Measurements from ENCODE around the gene RNF222. TPM values are rescaled to one million over a fixed set of nuclear protein-coding genes. Genes with fewer than 3 reads are reported as not detected.

Gene RNF222
- total and polyA plus RNA-seq, 10 of the 15 experiments (the other 5 are each of a cell fraction or from before 2014, with no cell fraction given): not detected

- peaks cover 2 to 6% of the 10 kb centered on the region in 2 experiments; a peak in 3 of 4 replicates for H3K27me3 ChIP-seq (replicated peaks in 1 of 2; ENCODE audit: control insufficient read depth in 2 of 2, insufficient read depth in 2 of 2, low read length in 1 of 2)
- CTCF ChIA-PET: interaction anchor here (1.0 kb wide), 1 partner anchor 332 kb away, joined by 3 read pairs; no protein-coding TSS in a partner anchor
- FAIRE-seq (no peak), ATAC-seq (no peak), DNase-seq (ENCODE audit: low read depth, low spot score) (no peak)
- no peaks in the 10 kb centered on the region for H3K4me1 ChIP-seq (ENCODE audit: control insufficient read depth, insufficient read depth, low read length)
- no peaks in the 10 kb centered on the region for H4K20me1 ChIP-seq (ENCODE audit: control insufficient read depth, insufficient read depth)
- in situ Hi-C loops (cut with MboI) (loop anchor here (5.0 to 10.0 kb wide), 2 partner anchors 333 to 601 kb away; no protein-coding TSS in a partner anchor), intact Hi-C loops (cut with micrococcal nuclease; ENCODE audit: unreplicated experiment) (loop anchor here (10.0 kb wide), 1 partner anchor 481 kb away; no protein-coding TSS in a partner anchor)
- POLR2A ChIA-PET: no interaction called here
- H3K79me2 ChIP-seq (ENCODE audit: control insufficient read depth, insufficient read depth, low read length): no peaks in the 10 kb centered on the region
- RAD21 ChIA-PET (ENCODE audit: unreplicated experiment): no interaction called here
- H3K36me3 ChIP-seq (ENCODE audit: control insufficient read depth in 2 of 2, insufficient read depth in 2 of 2, low read length in 1 of 2): no peaks in the 10 kb centered on the region
- H3K9me3 ChIP-seq (replicated peaks; ENCODE audit: control insufficient read depth, insufficient read depth, low read length): no peaks in the 10 kb centered on the region
- H3K4me3 ChIP-seq: no peak overlapping the region
- SMC1A ChIA-PET (ENCODE audit: uncharacterized antibody, unreplicated experiment): interaction anchor here (2.0 kb wide), 1 partner anchor 332 kb away, joined by 6 read pairs; no protein-coding TSS in a partner anchor
- BruUV-seq (replicated peaks): no TSS peak
- no peak overlapping the region for H3K9ac ChIP-seq (ENCODE audit: control insufficient read depth, insufficient read depth, low read length)
- H3K4me2 ChIP-seq (ENCODE audit: control insufficient read depth, insufficient read depth): no peak overlapping the region
- H2AFZ ChIP-seq (ENCODE audit: control insufficient read depth, low read depth, low read length): no peak overlapping the region
- no peak overlapping the region for H3K27ac ChIP-seq (ENCODE audit: control insufficient read depth, insufficient read depth)
- TF ChIP-seq, protein P1, sequence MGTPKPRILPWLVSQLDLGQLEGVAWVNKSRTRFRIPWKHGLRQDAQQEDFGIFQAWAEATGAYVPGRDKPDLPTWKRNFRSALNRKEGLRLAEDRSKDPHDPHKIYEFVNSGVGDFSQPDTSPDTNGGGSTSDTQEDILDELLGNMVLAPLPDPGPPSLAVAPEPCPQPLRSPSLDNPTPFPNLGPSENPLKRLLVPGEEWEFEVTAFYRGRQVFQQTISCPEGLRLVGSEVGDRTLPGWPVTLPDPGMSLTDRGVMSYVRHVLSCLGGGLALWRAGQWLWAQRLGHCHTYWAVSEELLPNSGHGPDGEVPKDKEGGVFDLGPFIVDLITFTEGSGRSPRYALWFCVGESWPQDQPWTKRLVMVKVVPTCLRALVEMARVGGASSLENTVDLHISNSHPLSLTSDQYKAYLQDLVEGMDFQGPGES (IDR thresholded peaks at IDR 0.05): no peak
- TF ChIP-seq, protein P2, sequence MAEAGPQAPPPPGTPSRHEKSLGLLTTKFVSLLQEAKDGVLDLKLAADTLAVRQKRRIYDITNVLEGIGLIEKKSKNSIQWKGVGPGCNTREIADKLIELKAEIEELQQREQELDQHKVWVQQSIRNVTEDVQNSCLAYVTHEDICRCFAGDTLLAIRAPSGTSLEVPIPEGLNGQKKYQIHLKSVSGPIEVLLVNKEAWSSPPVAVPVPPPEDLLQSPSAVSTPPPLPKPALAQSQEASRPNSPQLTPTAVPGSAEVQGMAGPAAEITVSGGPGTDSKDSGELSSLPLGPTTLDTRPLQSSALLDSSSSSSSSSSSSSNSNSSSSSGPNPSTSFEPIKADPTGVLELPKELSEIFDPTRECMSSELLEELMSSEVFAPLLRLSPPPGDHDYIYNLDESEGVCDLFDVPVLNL (IDR thresholded peaks at IDR 0.05; ENCODE audit: low read depth, low read length): no peak
- no peak for TF ChIP-seq EED (IDR thresholded peaks at IDR 0.05; ENCODE audit: low read depth)
- TF ChIP-seq CREB1 (IDR thresholded peaks at IDR 0.05; ENCODE audit: low read depth): no peak
- TF ChIP-seq, protein P3, sequence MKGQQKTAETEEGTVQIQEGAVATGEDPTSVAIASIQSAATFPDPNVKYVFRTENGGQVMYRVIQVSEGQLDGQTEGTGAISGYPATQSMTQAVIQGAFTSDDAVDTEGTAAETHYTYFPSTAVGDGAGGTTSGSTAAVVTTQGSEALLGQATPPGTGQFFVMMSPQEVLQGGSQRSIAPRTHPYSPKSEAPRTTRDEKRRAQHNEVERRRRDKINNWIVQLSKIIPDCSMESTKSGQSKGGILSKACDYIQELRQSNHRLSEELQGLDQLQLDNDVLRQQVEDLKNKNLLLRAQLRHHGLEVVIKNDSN (IDR thresholded peaks at IDR 0.05; ENCODE audit: borderline replicate concordance, extremely low read length, insufficient read depth, low read depth, low read length): no peak
- TF ChIP-seq SUPT20H (IDR thresholded peaks at IDR 0.05; ENCODE audit: borderline replicate concordance, control insufficient read depth, low read depth, low read length): no peak
- TF ChIP-seq NR2C1 (IDR thresholded peaks at IDR 0.05): no peak
- TF ChIP-seq SMAD5 (IDR thresholded peaks at IDR 0.05; ENCODE audit: low read depth): no peak
- no peak for TF ChIP-seq ZNF207 (IDR thresholded peaks at IDR 0.05; ENCODE audit: borderline replicate concordance)
- no peak for TF ChIP-seq TBL1XR1 (IDR thresholded peaks at IDR 0.05; ENCODE audit: low read depth, low read length)
- no peak for TF ChIP-seq NFYB (IDR thresholded peaks at IDR 0.05; ENCODE audit: insufficient read depth, low read depth, low read length)
- TF ChIP-seq ZBTB40 (IDR thresholded peaks at IDR 0.05; ENCODE audit: borderline replicate concordance): no peak
- TF ChIP-seq SUZ12 (IDR thresholded peaks at IDR 0.05; ENCODE audit: unreplicated experiment): no peak
- TF ChIP-seq ZNF274 (IDR thresholded peaks at IDR 0.05; ENCODE audit: insufficient read depth, insufficient read length): no peak
Measured at GRCh38 chr17:8413938-8414337, 16.3 kb upstream of the RNF222 start.
